NT2/D1 (cell line): ENCODE results near the gene HPCA.
A peak's percentile ranks its signal among the peaks of the same experiment; 100 is the strongest.

Experiments used
- SUZ12 ChIP-seq: IDR thresholded peaks from 2 replicates; pipeline ENCODE4 v1.6.1; 2011; ENCODE audit not compliant: insufficient read length, insufficient read depth; ENCODE audit errors: extremely low read depth
- YY1 ChIP-seq: IDR thresholded peaks from 2 replicates; pipeline ENCODE4 v1.6.1; 2011; ENCODE audit not compliant: insufficient read length, insufficient read depth

DNA sequence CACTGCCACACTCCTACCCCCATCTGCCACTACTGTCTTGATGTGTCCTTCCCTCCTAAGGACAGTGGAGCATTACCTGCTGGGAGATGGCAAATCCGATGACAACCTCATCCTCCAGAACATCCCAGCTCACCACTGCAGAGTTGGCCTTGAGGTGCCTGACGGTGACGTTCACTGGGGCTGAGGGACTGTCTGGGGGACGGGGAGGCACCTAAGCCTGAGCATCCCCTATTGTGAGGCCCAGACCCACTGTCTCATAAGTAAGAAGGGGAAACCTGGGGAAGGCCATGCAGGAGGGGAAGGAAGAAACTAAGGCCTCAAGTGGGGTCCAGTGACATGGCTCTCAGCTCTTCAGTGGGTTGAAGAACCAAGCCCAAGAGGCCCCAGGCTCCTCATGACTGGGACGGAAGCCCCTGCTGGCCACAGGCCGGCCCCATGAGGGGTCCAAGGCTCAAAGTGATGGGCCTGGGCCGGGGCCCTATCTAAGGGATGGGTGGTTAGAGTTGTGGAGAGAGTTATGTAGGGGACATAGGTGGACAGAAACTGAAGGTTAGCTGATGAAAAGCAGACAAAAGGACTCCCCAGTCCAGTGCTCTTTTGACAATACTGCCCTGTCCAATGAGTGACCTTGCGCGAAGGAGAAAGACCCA, 17.4 kb upstream of the HPCA start:
- TF ChIP-seq YY1 (no peak), SUZ12 (peak; percentile 31)
